Hematopoietic multipotent progenitor cell treated with erythropoietin and hydrocortisone succinate and interleukin-3 and kit ligand, for 15 days (in vitro differentiated cells): ENCODE results near the gene KLHL22.

Experiments
- DNase-seq: peaks from one replicate; pipeline ENCODE4 v3.0.0-alpha.2; 2015; ENCODE audit warnings: low spot score

KLHL22 gene

DNA sequence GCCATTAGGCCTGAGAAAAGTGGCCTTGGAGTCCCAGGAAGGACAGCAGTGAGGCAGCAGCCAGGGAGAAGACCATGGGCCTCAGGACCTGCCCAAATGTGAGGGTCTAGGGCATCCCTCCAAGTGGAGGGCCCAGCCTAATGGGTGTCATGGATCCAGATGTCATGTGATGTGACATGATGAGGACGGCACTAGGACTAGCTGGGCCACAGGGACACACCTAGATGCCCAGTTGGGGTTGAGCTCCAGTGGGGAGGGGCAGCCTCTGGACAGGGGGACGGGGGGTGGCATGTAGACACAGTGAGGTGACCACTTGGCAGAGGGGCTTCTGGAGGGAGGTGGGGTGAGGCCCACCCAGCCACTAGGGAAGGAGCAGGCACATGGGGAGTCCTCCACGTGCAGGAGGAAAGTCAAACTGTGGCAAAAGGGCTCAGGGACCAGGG lies 63.3 kb downstream of the KLHL22 start:
- DNase-seq: no peak

DNA sequence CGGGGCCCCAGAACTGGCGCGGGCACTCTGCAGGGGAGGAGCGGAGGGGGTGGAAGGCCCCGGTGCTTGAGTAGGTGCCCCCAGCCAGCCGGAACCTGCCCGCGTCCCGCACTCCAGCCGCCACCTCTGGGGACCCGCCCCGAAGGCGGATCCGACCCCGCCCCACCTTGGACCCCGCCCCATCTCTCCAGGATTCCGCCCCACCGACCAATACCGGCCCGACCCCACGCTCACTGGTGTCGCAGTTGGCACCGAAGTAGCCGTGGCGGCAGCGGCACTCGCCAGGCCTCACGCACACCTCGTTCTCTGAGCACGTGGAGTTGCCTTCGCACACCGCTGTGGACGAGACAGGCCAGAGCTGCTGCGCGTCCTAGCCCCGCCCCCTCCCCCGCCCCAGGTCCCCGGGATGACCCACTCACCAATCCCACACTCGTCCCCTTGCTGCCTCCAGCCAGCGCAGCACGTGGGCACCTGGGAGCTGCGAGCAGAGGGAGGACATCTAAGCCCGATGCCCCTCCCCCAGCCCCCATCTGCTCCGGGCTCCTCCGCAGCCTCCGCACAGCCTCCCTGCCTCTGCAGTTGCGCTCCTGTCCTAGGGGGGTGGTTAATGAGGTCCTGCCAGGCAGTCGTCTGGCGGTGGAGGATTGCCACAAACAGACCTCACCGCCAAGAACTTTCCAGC lies 63.9 kb downstream of the KLHL22 start:
- DNase-seq: no peak

DNA sequence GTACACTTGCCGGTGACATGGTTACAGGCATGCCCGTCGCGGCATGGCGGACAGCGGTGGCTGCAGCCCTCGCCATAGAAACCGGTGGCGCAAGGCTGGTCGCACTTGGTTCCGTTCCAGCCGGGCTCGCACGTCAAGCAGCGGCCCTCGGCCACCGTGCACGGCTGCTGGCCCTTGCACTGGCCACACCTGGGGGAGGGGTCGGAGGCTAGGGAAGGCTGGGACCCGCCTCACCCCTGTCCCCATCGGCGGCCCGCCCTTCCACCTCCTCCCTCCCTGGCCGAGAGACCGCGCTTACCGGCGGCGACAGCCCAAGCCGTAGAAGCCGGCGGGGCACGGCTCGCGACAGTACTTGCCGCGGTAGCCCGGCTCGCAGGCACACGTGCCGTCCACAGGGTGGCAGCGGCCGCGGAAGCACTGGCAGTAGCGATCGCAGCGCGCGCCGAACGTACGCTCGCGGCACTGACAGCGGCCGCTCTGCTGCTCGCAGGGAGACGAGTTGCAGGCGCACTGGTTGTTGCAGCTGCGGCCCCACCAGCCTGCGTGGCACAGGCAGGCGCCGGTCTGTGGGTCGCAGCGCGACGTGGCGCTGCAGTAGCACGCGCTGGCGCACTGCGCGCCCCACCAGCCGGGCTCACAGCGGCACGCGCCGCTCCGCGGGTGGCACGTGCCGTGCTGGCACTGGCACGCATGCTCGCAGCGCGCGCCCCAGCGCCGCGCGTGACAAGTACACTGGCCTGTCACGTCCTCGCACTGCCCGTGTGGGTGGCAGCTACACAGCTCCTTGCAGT lies 64.7 kb downstream of the KLHL22 start:
- DNase-seq: no peak

DNA sequence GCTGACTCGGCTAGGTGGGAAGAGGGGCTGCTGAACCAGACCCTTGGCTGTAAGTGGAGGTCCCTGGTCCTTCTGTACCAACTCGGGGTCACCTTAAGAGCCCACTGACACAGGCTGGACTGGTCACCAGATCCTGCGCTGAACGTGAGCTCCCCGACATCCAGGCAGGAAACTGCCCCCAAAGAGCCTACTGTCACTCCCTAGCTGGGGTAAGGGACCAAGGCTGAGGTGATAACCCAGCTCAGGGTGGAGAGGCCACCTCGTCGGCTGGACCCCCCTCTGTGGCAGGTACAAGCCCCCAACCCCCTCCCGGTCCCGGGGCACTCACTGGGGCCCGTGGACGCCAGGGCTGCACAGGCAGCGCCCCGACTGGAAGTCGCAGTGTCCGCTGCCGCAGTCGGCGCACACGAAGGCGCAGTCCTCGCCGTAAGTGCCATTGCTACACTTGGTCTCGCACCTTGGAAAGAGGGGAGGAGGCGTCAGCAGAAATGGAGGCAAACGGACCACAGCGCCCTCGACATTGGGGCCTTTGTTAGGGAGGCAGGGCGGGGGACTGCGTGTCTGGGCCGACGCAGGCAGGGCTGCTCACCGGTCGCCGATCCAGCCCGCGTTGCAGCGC lies 65.4 kb downstream of the KLHL22 start:
- DNase-seq: no peak

DNA sequence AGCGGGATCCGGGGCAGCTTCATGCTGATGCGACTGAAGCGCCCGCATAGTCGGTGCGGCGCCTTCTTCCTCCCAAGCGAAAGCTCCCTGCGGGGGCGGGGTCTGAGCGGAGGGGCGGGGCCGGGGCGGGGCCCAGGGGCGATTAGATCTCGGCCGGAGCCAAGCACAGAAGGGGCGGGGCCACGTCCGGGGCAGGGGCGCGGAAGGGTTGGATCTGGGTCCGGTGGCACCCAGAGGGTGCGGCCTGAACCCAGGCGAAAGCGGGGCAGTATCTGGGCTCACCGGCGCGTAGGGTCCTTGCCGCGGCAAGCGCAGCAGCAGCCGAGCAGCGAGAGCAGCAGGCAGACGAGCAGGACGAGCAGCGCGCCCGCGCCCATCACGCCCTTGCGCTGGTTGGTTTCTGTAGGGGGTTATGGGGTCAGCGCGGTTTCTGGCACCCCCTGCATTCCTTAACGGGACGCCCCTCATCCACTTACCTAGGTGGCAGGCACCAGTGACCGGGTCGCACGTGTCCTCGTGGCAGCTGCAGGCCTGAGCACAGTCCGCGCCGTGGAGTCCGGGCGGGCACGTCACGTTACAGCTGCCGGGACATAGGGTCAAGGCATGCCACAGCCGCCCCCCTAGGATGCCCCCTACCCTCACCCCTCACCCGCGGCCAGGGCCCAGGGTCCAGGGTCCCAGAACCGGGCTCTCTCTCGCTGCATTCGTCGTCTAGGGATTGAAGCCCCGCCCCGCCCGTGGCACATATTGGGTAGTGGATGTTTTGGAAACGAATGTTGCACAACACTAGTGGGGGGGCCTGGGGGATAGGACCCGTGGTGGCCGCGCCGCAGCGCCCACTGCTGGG lies 66.1 kb downstream of the KLHL22 start:
- peak; percentile 67 for DNase-seq

DNA sequence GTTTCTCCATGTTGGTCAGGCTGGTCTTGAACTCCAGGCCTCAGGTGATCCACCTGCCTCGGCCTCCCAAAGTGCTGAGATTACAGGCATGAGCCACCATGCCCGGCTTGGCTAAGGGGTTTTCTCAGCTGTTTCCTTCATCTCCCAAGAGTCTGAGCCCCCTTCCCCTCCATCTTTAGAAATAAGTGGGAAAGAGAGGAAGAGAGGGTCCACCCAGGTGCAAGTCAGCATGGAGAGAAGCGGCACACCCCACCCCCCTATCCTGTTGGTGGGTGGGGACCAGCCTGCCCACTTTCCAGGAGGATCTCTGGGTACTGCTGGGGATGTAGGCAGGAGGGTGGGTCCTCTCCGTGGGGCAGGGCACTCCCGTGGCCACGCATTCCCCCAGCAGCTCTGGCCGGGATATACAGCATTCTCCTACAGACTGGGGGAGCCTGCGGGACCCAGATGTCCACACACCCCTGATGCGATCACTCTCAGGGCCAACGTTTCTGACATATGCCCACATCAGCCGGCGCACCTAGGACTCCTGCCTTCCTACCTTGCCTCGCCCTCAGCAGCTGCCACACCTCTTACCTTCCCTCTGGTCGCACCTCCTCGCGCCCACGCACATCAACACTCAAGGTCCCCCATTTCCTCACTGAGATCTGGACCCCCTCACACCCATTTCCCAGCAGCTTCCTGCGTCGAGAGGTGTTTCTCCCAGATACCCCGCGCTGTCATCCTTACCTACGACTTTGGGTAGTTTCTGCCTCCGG lies 66.9 kb downstream of the KLHL22 start:
- DNase-seq: no peak

DNA sequence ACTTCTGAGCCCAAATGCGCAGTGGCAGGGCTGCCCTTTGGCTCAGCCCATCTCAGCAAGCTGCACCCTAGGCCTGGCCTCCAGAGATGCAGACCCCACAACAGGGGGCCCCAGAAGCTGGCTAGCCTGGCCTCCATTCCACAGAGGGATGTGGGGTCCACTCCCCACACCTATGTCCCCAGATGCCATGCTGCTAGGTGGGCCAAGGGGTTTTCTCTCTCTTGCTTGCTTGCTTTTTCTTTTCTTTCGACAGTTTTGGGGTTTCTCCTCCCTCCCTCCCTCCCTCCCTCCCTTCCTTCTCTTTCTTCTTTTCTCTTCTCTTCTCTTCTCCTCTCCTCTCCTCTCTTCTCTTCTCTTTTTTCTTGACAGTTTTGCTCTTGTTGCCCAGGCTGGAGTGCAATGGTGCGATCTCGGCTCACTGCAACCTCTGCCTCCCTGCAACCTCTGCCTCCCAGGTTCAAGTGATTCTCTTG lies 67.6 kb downstream of the KLHL22 start:
- DNase-seq: no peak

DNA sequence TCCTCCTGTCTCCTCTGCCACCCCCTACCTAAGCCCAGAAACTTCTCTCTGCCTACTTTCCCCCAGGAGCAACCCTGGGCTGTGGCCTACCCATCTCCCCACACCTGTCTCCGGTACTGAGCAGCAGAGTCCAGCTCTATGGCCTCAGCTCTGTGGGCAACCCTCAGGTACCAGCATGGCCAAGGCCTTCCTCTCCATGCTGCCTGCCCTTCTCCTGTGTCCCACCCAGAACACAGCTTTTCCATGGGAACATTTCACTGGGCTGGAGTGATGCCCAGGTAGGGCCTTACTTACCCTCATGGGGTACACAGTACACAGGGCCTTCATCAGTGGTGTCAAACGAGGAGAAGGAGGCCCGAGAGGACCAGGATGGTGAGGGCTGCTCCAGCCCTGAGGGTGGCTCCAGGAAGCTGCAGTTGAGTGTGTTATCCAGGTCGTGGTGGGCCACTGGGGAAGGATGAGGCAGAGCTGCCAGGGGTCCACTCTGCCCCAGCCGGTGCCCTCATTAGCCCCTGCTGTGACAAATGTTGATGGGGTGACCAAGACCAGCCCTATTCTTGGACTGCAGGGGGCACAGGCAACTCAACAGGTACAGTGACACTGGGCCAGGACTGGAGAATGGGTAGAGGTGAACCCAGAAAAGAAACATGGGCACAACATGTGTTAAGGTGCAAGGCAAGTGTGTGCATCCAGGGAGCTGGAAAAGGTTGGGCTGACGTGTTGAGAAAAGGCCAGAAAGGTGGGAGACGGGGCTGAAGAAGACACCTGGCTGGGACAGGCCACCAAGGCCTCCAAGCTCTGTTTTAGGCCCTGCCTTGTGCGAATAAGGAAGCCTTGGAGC lies 68.3 kb downstream of the KLHL22 start:
- no peak for DNase-seq

DNA sequence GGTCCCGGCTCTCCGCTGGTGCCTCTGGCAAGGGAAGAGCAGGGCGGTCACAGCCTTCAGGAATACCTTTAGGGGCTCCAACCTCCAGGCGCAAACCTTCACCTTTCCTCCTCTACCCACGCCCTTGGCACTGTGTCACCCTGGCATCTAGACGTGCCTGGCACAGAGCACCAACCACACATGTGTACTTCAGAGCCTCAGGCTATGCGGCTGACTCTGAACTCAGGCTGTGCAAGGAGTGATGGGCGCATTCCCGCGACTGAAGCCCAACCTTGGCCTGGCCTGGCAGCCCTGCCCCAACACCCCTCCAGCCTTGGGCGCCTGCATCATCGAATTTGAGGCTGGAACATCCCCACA lies 69.4 kb downstream of the KLHL22 start:
- no peak for DNase-seq

DNA sequence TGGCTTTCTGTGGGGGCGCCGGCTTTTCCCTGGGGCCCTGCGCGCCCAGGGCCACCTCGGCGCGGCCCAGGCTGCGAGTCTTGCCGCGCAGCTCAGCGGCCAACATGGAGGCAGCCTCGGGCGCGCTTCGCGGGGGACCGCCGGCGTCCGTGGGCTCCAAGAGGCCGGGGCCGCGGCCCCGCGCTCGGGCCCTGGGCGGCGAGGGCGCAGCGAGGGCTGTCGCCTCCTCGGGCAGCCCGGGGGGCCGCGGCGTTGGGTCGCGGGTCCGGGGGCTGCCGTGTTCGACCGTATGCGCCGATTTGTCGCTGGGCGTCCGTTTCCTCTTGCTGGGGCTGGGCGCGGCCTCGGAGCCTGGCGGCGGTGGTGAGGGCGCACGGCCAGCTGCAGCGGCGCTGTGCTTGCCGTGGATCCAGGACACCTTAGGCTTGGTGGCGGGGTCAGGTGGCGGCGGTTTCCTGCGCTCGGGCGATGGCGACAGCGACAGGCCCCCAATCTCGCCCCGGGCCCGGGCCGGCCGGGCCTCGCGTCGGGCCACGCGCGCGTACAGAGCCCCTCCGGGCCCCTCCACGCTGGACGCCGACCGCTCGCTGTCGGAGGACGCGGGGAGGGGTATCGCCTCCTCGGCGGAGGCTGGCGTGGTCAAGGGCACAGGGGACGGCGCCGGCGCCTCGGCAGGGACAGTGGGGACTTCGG lies 69.9 kb downstream of the KLHL22 start:
- DNase-seq: no peak

DNA sequence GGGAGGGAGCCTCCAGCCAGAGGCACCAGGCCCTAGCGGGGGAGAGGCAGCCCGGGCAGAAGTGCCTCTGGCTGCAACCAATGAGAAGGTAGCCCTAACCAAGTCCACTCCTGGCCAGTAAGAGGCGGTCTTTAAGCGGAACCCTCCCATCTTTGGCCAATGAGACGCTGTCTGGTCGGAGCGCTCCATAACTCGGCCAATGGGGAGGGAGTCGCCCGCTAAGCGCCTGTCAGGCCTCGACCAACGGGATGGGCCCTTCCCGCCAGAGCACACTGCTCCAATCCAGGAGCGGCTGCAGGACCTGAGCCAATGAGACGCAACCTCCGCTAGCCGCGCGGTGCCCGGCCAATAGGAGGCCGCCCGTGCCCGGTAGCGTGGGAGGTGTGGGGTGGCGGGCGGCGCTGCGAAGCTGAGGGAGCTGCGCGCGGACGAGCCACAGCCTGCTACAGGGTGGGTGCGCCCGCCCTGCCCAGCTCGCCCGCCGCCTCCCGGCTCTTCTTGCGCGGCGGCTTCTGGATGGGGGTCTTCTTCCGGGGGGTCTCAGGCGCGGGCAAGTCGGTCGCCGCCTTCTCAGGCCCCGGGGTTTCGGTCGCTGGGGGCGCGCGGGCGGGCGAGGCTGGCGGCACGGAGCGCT lies 70.5 kb downstream of the KLHL22 start:
- DNase-seq: no peak

DNA sequence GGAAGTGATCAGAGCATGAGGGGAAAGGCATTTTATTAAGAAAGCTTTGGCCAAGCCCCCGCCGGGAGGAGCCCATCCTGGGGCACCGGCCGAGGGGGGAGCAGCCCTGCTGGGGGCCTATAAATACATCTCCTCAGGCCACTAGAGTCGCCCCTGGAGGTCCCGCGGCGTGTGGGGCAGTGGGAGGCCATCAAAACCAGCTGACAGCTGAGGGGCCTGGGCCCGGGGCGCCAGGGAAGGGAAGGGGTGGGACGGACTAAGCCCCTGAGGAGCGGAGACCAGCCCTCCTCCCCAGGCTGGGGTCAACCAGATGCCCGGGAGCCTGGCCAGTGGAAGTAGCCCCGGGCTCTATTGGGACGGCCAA lies 71.0 kb downstream of the KLHL22 start:
- DNase-seq: no peak

DNA sequence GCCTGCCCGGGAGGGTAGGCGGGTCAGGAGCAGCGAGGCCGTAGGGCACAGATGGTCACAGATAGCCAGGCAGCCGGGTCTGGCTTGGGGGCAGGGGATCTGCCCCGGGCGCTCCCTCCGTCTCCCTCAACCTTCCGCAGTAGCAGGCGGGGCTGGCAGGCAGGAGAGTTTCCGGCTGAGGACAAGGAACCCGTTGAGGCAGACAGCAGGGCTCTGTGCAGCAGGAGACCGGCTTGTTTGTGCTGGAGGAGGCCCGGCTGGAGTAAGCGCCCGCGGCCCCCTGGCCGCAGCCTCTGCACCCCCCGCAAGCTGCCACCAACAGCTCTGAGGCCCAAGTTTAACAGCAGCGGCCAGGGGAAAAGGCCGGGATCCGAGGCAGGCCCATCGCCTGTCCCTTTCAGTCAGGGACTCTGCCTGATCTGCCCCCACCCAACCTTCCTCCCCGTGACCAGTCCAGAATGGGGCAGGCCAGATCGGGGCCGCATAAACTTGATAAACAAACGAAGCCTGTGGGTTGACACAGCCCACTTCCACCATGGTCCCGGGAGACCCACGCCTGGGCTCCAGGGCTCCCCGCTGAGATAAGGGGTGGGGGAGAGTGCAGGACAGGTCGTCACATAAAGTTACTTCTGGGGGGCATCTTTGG lies 71.6 kb downstream of the KLHL22 start:
- DNase-seq: no peak

DNA sequence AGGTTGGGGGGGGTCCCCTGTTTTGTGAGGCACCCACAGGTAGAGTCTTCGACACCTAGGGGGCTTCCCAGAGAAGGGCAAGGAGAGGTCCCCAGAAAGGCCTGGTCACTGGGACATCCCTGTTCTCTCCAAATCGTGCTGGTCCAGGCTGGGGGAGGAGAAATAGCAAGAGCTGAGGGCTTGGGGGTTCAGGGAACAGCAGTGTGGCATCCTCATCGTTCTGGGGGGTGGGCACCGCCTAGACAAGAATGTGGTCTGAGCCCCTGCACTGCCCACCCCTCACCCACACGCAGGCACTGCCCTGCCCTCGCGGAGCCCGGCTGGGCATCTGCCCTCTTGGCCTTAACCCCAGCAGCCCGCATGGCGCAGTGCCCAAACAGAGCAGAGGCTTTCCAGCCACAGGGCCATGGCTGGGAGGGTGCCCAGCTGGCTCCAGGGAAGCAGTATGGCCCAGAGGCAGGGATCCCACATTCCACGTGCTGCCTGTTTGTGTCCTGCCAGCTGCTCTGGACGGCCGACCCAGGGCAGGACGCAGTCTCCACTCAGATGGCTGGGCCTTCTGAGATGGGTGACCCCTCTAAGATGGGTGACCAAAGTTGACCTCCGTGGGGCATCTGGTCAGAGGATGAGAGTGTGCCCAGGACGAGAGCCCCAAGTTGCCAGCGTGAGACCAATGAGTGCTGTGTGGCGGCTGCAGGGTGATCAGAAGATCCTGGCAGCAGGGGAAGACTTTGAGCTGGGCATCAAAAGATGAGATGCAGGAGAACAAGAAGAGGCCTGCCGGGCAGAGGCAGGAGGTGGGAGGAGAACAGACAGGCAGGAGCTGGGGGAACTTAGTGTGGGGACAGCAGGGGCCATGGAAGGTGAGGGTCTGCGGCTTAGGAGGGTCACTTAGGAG lies 72.3 kb downstream of the KLHL22 start:
- no peak for DNase-seq

DNA sequence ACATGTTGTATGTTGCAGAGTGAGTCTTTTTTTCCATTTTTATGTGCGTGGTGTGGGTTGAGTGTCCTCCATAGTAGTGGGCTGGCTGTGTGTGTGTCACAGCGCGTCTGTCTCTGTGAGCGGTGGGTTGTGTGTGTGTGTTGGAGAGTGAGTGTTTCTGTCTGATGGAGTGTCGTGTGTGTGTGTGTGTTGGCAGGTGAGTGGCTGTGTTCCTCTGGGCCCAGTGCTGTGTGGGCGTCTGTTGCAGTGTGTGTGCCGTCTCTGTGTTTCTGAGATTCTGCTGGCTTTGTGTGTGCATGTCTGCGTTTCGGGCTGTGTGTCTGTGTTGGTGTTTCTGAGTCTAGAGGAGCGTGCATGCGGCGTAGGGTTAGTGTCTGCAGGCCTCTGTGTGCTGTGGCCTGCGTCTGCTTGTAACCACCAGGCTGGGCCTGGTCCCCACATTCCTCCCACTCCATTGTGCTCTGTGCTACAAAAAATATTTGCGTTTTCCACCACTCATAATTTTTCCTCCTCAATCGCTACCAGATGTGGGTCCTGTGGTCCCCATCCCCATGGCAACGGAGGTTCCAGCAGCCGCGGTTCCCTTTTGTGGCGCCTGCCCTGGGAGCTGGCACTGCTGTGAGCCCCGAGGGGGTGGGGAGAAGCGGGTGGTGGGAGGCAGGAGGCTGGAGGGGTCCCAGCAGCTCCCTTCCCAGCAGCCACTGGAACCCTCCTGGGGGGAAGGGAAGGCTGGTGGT lies 73.2 kb downstream of the KLHL22 start:
- no peak for DNase-seq

DNA sequence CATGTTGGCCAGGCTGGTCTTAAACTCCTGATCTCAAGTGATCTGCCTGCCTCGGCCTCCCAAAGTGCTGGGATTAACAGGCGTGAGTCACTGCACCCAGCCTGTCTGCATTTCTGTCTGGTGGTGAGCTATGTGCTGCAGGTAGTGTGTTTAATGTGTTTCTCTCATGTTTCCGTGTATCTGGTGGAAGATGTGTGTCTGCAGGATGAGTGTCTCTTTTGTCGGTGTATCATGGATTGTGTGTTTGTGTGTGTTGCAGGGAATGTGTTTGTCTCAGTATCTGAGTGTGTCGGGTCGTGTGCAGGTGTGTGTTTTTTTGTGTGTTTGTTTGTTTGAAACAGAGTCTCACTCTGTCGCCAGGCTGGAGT lies 74.1 kb downstream of the KLHL22 start:
- no peak for DNase-seq

DNA sequence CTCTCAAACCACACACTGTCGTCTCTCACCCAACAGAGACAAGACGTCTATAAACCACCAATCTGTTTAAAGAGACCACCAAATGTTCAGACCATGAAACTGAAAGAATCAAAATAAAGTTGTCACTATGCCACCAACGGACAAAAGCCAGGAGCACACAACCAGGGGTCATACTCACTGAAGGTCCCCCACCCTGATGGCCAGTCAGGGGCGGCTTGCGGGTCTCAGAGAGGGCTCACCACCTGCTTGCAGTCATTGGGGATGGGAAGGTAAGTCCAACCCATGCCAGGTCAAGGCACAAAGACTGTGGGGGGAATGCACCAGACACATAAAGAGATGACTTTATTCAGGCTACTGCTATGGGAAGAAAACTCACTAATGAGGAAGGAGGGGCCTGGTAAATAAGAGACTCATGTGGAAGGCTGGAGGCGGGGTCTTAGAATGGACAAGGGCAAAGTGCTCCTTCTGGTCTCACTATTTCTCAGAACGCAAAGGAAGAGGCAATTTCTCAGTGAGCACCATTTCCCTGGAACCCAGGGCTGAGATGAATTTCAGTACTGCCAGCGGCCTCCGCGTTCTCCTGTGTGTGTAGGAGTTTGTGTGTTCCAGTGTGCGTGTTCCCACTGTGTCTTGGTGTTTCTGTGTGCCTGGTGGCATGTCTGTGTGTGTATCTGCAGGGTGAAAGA lies 75.3 kb downstream of the KLHL22 start:
- no peak for DNase-seq
